Kidney epithelial cell (primary cell): Measurements from ENCODE around the gene CAPS2. TPM values are rescaled to one million over a fixed set of nuclear protein-coding genes. Genes with fewer than 3 reads are reported as not detected.

Experiments
- DNase-seq: peaks from one replicate; pipeline ENCODE4 v3.0.0-alpha.2; 2010; ENCODE audit warnings: low read depth
- H3K27me3 ChIP-seq: 2 replicates; pipeline ENCODE4 v1.6.0; 2011; ENCODE audit warnings: low read length; ENCODE audit not compliant: control insufficient read depth, insufficient read depth
- H3K36me3 ChIP-seq: 2 replicates; pipeline ENCODE4 v1.5.1; 2011; ENCODE audit warnings: low read length; ENCODE audit not compliant: control insufficient read depth, insufficient read depth
- H3K4me3 ChIP-seq: 2 replicates; pipeline ENCODE4 v1.5.1; 2011; ENCODE audit warnings: low read depth, mild to moderate bottlenecking, control low read depth, low read length
- total RNA-seq: library from RNA; depleted of rRNA; stranded (reverse); fragments of >200 nt; gene quantifications from 2 replicates; pipeline ENCODE4 v1.2.3, GENCODE V29; 2015
- TF ChIP-seq, protein P1 (sequence below): IDR thresholded peaks from 2 replicates; pipeline ENCODE4 v1.5.1; 2011; ENCODE audit warnings: mild to moderate bottlenecking, moderate library complexity, low read length, control low read depth, inconsistent platforms; ENCODE audit not compliant: insufficient read depth, poor library complexity, severe bottlenecking

Gene CAPS2
- total RNA-seq, 1 donor from 2014 or later: 1.5 TPM

DNA sequence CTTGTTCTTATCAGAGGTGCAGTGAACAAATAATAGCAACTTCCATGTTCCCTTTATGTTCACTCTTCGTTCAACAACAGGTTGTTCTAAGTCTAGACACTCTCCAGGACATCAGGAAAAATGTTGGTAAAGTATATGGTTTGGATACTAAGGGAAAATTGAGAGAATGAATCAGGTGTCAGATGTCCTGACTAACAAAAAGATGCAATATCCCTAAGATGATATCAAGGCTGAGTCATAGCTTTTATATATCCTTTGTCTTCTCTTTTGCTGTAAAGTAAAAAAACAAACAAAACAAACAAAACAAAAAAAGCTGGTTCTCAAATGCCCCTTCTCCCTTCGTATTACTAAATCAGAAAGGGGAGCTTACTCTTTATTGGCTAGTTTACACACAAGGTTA lies 15.4 kb upstream of the CAPS2 start:
- Histone ChIP-seq H3K27me3 (no peaks in the 10 kb centered on the region), H3K36me3 (no peaks in the 10 kb centered on the region), H3K4me3 (no peak overlapping the region)
- no peak for DNase-seq
- TF ChIP-seq, protein P1, sequence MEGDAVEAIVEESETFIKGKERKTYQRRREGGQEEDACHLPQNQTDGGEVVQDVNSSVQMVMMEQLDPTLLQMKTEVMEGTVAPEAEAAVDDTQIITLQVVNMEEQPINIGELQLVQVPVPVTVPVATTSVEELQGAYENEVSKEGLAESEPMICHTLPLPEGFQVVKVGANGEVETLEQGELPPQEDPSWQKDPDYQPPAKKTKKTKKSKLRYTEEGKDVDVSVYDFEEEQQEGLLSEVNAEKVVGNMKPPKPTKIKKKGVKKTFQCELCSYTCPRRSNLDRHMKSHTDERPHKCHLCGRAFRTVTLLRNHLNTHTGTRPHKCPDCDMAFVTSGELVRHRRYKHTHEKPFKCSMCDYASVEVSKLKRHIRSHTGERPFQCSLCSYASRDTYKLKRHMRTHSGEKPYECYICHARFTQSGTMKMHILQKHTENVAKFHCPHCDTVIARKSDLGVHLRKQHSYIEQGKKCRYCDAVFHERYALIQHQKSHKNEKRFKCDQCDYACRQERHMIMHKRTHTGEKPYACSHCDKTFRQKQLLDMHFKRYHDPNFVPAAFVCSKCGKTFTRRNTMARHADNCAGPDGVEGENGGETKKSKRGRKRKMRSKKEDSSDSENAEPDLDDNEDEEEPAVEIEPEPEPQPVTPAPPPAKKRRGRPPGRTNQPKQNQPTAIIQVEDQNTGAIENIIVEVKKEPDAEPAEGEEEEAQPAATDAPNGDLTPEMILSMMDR: no peak

DNA sequence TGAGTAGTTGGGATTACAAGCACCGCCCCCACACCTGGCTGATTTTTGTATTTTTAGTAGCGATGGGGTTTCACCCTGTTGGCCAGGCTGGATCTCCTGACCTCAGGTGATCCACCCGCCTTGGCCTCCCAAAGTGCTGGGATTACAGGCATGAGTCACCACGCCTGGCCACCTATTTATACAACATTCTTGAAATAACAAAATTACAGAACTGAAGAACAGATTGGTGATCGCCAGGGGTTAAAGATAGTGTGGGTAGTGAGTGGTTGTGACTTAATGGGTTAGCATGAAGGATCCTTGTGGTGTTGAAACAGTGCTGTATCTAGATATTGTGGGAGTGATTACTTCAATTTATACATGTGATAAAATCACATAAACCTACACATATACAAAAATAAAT lies 11.7 kb upstream of the CAPS2 start:
- Histone ChIP-seq H3K4me3 (no peak overlapping the region), H3K27me3 (no peaks in the 10 kb centered on the region), H3K36me3 (no peaks in the 10 kb centered on the region)
- DNase-seq: no peak
- TF ChIP-seq, protein P1: no peak

DNA sequence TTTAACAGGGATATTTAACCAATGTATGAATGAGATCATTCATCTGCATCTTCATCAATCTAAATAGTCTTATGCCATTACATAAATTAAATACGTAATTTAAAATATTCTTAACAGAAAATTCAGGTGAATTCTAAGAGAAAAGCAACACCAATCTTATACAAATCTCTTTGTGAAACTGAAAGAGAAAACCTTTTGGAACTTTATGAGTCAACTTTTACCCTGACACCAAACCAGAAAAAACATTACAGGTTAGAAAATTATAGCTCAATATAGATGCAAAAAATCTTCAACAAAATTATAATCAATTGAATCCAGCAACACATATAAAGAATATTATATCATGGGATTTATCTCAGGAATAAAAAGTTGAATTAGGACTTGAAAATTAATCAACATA lies 7.8 kb upstream of the CAPS2 start:
- DNase-seq: no peak
- TF ChIP-seq, protein P1: no peak
- no peaks in the 10 kb centered on the region for H3K36me3 ChIP-seq

DNA sequence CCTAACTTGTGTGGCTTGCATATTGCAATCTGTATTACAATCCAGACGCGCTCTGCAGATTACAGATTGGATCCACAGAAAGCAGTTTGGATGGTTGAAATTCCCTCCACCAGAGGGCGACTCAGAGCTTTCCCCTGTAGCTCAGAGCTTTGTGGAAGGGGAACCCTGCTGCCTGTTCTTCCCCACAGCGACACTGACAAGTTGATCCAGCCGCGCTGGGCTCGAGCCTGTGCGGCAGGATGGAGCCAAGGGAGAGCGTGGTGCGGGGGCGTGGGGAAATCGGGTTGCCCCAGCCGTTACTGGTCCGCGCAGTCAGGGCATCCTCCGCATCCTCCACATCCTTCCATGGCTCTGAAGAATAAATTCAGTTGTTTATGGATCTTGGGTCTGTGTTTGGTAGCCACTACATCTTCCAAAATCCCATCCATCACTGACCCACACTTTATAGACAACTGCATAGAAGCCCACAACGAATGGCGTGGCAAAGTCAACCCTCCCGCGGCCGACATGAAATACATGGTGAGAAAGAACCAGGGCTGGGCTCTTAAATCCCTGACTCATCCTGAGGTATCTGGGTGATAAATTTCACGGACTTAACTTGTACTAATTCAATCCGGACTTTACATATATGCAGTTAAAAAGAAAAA lies 4.4 kb upstream of the CAPS2 start, which contains the start of gene GLIPR1L1:
GLIPR1L1 (plus strand) TSS at position 287 of the 647 bp plus-strand sequence; CDS start at position 346, 59 bp downstream.
- Histone ChIP-seq H3K27me3 (no peaks in the 10 kb centered on the region), H3K4me3 (peak within 1 kb of the TSS; percentile 45), H3K36me3 (no peaks in the 10 kb centered on the region)
- TF ChIP-seq, protein P1: peak; percentile 82
- DNase-seq: peak; percentile 56

More for the DNA sequence above, 7.8 kb upstream of the CAPS2 start:
- no peaks in the 10 kb centered on the region for H3K27me3 ChIP-seq
- H3K4me3 ChIP-seq: no peak overlapping the region

DNA sequence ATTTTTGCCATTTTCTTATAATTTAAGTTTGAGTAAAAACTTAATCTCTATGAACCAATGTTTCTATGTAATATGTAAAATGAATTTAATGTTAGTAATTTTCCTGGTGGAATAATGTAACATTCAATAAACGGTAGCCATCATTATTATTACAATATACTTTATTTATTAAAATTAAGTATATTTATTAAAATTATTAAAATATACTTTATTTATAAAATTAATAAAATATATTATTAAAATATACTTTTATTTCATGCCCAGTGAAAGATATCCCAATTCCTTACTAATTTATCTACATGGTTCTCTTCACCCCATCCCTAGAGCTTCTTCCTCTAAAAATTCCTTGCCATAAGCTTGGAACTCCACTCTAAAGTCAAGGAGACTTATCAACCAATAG lies 2.5 kb downstream of the CAPS2 start:
- H3K4me3 ChIP-seq: no peak overlapping the region
- no peaks in the 10 kb centered on the region for H3K27me3 ChIP-seq
- no peaks in the 10 kb centered on the region for H3K36me3 ChIP-seq
- TF ChIP-seq, protein P1: no peak
- no peak for DNase-seq

DNA sequence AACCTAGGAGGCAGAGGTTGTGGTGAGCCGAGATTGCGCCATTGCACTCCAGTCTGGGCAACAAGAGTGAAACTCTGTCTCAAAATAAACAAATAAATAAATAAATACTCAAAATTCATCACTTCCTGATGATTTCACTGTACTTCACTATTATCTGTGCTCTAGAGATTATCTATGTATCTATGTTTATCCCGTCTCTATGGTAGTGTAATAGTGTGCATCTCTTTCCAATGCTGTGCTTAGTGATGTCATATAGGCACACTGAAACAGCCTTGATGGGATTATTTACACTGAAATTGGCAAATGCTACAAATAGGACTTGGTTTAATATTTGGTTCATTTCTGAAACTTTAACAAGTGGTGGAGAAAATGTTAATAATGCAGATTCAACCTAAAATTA lies 6.5 kb downstream of the CAPS2 start:
- TF ChIP-seq, protein P1: no peak
- Histone ChIP-seq H3K27me3 (no peaks in the 10 kb centered on the region), H3K36me3 (no peaks in the 10 kb centered on the region), H3K4me3 (no peak overlapping the region)
- no peak for DNase-seq
